Activated CD4-positive, alpha-beta T cell treated with anti-CD3 and anti-CD28 coated beads for 24 hours (primary cell): ENCODE measurements around the gene IL23A.

Source experiments
- DNase-seq, 2 donors: peaks; one replicate each; pipeline ENCODE4 v3.0.0-alpha.2; 2020; ENCODE audit warnings: low read depth in 2 of 2

IL23A gene

GRCh38 chr12:56361487-56362129, 22.9 kb downstream of the IL23A start:
- DNase-seq, result no peak

DNA sequence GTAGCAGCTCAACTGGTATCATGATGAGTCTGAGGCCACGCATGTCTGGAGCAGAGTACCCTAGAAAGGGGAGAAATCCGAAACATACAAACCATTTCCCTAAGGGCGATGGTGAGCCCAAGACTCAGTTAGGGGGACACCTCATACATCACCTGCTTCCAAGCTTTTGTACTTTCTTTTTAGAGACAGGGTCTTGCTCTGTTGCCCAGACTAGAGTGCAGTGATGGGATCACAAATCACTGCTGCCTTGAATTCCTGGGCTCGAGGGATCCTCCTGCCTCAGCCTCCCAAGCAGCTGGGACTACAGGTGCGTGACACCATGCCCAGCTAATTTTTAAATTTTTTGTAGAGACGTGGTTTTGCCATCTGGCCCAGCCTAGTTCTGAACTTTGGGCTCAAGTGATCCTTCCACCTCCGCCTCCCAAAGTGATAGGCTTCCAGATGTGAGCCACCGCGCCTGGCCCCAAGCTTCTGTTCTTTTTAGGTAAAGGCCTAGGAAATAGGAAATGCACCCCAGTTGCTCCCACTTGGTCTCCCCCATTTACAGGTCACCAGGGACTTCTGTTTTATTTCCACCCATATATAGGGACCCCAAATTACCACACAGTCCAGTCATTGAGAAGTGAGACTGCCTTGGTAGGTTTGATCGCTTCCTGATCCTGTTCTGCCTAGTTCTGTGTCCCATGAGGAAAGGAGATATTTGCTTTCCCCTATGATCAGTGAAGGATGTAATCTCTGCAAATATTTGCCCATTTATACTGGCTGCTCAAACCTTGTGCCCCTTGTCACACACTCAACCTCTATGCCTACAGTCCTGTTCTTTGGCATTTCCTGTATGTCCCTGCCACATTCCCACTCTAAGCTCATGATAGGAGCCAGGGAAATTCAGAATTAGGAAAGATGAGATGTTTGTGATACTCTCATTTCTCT, 23.7 kb downstream of the IL23A start, which contains the start of gene APOF:
Gene APOF, minus strand, starts transcription at position 728 of the 930 bp plus-strand sequence. Its CDS starts 112 bp downstream, at position 616.
- DNase-seq, result no peak

- no peak for DNase-seq
Measured at GRCh38 chr12:56366948-56367347, 28.3 kb downstream of the IL23A start.

DNA sequence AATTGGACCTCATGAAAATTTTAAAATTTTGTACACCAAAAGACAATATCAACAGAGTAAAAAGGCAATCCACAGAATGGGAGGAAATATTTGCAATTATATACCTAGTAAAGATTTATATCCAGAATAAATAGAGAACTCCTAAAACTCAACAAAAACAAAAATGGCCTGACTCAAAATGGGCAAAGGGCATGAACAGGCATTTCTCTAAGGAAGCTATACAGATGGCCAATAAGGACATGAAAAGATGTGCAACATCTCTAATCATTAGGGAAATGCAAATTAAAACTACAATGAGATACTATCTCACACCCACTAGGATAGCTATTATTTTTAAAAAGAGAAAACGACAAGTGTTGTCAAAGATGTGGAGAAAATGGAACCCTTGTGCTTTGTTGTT, 34.8 kb downstream of the IL23A start:
- DNase-seq, result no peak

DNA sequence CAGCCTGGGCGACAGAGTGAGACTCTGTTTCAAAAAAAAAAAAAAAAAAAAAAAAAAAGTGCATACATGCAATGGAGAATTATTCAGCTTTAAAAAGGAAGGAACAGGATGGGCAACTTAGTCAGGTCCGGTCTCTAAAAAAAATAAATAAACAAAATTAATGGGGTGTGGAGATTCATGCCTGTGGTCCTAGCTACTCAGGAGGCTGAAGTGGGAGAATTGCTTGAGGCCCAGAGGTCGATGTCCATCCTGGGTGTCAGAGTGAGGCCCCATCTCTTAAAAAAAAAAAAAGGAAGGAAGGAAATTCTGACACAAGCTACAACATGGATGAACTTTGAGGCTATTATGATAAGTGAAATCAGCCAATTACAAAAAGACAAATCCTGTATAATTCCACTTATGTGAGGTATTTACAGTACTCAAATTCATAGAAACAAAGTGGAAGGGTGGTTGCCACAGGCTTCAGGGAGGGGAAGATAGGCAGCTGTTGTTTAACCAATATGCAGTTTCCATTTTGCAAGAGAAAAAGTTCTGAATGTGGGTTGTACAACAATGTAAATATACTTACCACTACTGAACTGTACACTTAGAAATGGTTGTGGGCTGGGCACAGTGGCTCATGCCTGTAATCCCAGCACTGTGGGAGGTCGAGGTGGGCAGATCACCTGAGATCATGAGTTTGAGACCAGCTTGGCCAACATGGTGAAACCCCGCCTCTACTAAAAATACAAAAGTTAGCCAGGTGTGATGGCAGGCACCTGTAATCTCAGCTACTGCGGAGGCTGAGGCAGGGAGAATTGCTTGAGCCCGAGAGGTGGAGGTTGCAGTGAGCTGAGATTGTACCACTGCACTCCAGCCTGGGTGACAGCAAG, 36.3 kb downstream of the IL23A start:
- no peak for DNase-seq

GRCh38 chr12:56375598-56376434, 37.1 kb downstream of the IL23A start:
- no peak for DNase-seq

DNA sequence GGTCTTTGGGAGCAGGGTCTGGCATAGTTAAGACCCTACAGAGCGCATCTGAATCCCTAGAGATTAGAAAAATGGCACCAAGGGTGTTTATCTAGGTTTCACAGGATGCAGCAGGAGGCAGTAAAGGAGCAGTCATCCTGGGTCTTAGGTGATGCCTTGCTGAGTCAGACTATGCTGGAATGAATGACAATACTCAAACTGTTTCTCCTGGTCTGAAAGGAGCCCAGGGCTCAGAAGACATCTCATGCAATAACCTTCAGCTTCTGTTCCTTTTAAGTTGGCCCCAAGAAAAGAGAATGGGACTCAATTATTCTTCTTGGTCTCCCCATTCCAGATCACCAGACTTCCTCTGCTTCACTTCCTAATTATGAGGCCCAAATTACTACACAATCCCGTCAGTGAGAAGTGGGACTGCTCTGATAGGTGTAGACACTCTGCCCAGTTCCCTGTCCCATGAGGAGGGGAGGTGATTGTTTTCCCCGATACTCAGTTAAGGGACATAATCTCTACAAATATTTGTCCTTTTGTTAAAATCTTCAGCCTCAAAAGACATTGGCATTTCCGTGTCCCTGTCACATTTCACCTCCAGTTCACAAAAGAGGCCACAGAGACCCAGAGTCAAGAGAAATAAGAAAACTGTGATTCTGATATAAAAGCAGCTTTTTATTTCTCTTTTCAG, 38.8 kb downstream of the IL23A start:
- no peak for DNase-seq

DNA sequence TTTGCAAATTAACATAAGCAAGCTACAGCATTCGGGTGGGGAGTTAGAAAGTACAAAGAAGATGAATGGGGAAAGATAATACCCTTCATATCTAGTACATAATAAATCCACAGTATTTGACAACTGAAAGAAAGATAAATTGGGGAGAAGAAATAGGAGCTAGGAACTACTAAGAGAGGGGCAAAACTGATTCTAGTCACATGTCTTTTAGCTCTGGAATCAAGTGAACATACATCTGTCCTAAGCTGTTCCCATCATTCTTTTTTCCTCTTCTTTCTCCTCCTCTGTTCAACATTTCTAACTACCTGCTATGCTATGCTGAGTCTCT, 39.3 kb downstream of the IL23A start:
- DNase-seq, result no peak

DNA sequence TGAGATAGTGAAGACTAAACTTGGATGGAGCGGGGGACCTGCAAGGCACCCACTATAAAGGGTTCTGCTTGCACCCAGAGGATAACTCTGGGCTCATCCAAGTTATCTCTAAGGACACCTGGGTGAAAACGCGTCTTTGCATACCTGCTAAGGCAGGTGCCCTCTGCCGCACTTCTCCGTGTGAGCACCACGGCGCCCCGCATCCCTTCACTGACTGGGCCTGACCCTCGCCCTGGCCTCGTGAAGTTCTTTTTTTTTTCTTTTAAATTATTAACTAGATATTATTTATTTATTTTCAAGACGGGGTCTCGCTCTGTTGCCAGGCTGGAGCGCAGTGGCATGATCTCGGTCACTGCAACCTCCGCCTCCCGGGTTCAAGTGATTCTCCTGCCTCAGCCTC, 43.9 kb downstream of the IL23A start:
- no peak for DNase-seq

GRCh38 chr12:56385873-56386272, 47.2 kb downstream of the IL23A start:
- DNase-seq, result no peak

DNA sequence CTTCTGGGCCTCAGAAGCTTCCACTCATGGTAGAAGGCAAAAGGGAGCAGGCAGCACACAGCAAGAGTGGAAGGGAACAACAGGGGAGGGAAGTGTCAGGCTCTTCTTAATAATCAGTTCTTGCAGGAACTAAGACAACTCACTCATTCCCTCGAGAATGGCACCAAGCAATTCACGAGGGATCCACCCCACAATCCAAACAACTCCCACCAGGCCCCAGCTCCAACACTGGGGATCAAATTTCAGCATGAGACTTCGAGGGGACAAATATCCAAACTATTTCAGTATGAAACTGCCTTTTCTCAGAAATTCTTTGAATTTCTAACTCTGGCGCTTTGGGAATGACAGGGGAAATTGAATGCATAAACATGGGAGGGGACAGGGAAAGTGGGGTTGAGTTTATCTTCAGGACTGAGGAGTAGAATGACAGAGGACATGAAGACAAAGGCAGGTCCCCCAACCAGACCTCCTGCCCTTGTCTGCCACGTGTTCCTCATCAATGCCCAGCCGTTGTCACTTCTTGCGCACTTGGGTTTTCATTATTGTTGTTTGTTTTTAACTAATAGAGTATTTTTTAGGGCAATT, 48.6 kb downstream of the IL23A start:
- DNase-seq, result no peak

DNA sequence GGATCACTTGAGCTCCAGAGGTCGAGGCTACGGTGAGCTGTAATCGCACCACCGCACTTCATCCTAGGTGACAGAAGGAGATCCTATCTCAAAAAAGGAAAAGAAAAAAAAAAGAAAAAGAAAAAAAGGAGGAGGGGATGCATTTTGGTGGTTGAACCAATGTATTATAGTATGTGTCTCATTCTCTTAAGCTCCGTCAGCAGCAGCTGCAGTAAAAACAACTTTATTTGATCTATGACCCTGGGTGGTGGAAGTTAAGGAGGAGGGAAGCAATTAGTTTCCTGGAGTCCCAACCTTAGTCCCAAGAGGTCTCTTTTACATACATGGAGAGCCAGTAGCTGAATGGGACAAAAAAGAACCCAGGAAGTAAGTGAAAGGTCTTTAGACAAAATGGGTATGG, 50.7 kb downstream of the IL23A start:
- no peak for DNase-seq
